SH-SY5Y (cell line): ENCODE data around the gene EMC9.

Source experiments
- GATA2 ChIP-seq: IDR thresholded peaks from 2 replicates; pipeline ENCODE4 v1.6.1; 2011; ENCODE audit warnings: mild to moderate bottlenecking, low read depth, low read length
- GATA3 ChIP-seq: IDR thresholded peaks from 2 replicates; pipeline ENCODE4 v1.6.1; 2011; ENCODE audit warnings: low read depth, mild to moderate bottlenecking, low read length, moderate library complexity

DNA sequence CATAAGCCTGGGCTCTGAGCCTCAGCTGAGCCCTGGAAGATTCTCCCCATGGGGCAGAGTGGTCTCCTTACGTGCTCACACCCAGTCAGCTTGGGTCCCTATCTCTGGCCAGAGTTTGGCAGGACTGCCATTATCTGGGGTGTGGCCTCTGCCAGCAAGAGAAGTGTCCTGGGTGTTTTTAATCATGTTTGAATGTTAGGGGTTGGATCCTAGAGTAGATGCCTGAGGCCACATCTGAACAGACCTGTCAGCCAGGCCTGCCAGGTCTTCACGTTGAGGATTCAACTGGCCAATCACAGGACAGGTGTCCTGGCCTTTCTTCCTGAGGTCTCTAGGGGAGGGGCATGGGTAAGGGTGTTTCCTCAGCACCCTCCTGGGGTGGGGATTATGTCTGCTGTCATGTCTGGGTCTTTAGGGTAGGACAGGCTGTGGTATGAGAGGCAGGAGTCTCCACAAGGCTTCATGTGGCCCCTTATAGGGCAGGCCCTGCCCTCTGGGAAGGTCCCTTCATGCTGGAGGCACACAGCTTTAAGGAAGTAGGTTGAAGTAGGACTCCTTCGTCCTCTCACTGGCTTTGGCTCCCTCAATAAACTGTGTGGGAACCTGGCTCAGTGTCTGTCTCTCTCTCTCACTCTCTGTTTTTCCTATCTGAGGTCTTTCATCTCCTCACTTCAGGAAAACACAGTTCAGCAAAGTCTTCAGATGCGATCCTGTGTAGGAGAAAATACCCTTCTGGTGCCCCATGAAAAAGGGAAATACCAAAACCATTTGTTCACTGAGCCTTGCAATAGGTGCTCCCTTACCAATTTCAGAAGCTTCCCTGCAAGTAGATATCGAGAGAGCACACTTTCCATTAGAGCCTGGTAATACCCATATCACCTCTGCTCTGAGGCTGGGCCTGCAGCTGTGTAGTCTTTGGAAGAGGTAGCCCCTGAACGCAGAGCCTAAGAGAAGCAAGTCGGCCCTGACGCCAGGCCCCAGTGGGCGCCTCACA is 17.7 kb downstream of the EMC9 start:
- TF ChIP-seq GATA2 (no peak), GATA3 (no peak)
